Heart left ventricle (tissue), 16 donors: ENCODE data around the gene TMEM163. TPM values are rescaled to one million over a fixed set of nuclear protein-coding genes. Genes with fewer than 3 reads are reported as not detected.
"Not testable (repeated sequence)": the region's sequence is repeated elsewhere in the genome, so short reads cannot be mapped to it uniquely, and the experiment has no call there.

Experiments used
- ATAC-seq, 4 donors: fragments of 200-7000 bp; cut with Tn5 transposase; one replicate each; pipeline ENCODE4 v1.9.1; 2020 to 2022; ENCODE audit warnings: moderate library complexity in 4 of 4, mild to moderate bottlenecking in 3 of 4, moderate number of reproducible peaks in 1 of 4
- DNase-seq, 5 donors: peaks; one replicate each; pipeline ENCODE4 v3.0.0-alpha.2; 2020
- H3K27ac ChIP-seq, 12 donors: fragments of 200-600 bp; sonication (generic) in 4 of 12; one replicate each; pipeline versions ENCODE4 v1.5.0 to v1.8.0; 2016 to 2022; ENCODE audit warnings: mild to moderate bottlenecking in 2 of 12
- H3K27me3 ChIP-seq, 9 donors: fragments of 200-600 bp; sonication (generic) in 2 of 9; one replicate each; pipeline versions ENCODE4 v1.5.1 to v1.8.0; 2016 to 2022; ENCODE audit warnings: mild to moderate bottlenecking in 3 of 9
- H3K36me3 ChIP-seq, 9 donors: fragments of 200-600 bp; sonication (generic) in 2 of 9; one replicate each; pipeline versions ENCODE4 v1.5.0 to v1.8.0; 2018 to 2022; ENCODE audit warnings: mild to moderate bottlenecking in 2 of 9
- H3K4me1 ChIP-seq, 12 donors: fragments of 200-600 bp; sonication (generic) in 4 of 12; one replicate each; pipeline versions ENCODE4 v1.5.0 to v1.8.0; 2016 to 2022; ENCODE audit warnings: mild to moderate bottlenecking in 3 of 12
- H3K4me3 ChIP-seq, 12 donors: fragments of 200-600 bp; sonication (generic) in 4 of 12; one replicate each; pipeline versions ENCODE4 v1.5.0 to v1.8.0; 2017 to 2022; ENCODE audit warnings: mild to moderate bottlenecking in 9 of 12, moderate library complexity in 4 of 12
- H3K9me3 ChIP-seq, 12 donors: fragments of 200-600 bp; sonication (generic) in 4 of 12; one replicate each; pipeline versions ENCODE4 v1.5.0 to v1.8.0; 2016 to 2022; ENCODE audit warnings: mild to moderate bottlenecking in 1 of 12
- POLR2A ChIP-seq, 2 donors: fragments of 450-650 bp; IDR thresholded peaks; one replicate each; pipeline ENCODE4 v1.6.1; 2017; ENCODE audit warnings: antibody characterized with exemption in 2 of 2, mild to moderate bottlenecking in 2 of 2, moderate library complexity in 2 of 2
- WGBS, 4 donors: extraction: QIAGEN DNeasy Blood & Tissue Kit in 2 of 4; methylation state at CpG; one replicate each; pipeline versions ENCODE4 v1.1.5 to v1.1.7; 2013 to 2018; 5-methylcytosine and 5-hydroxymethylcytosine counted together
- intact Hi-C, 10 donors: fragments of 100-400 bp; cut with DNase I; formaldehyde crosslinking; loops; one replicate each; pipeline versions ENCODE4 v1.11.1 to v1.14.2; 2022
- polyA plus RNA-seq, 2 donors: library from polyadenylated mRNA; stranded (reverse); fragments of 200-250 nt; gene quantifications; one replicate each; pipeline ENCODE4 v1.2.3, GENCODE V29; 2013
- total RNA-seq, 9 donors: library from RNA; depleted of rRNA in 2 of 9; stranded (reverse); fragments of >200 nt in 2 of 9; fragmentation: NEBNext Ultra II Directional in 3 of 9; extraction: Animal tissue kit (Norgen Biotek cat#: 25700) in 3 of 9; gene quantifications; one replicate each; pipeline versions ENCODE4 v1.1.0 to v1.2.4, GENCODE V29; 2016 to 2023
- TF ChIP-seq, protein P1 (sequence below), 12 donors: fragments of 200-600 bp; sonication (generic) in 4 of 12; IDR thresholded peaks; one replicate each; pipeline versions ENCODE4 v1.5.0 to v1.8.0; 2018 to 2022; ENCODE audit warnings: antibody characterized with exemption in 12 of 12, mild to moderate bottlenecking in 5 of 12
- donor health status: ischemic (EF 13 %, LVEDD 7.1; RV severe dilation, severe dysfunction).
- donor health status: healthy with polysubstance abuse.
- donor health status: DM: no; HTN: yes; CAD: no.
- donor health status: DM: no; HTN: no; CAD: no.
- donor health status: ischemic (EF 25% LVEDD 6.9; RV normal size, moderate dysfunction).
- donor health status: ischemic (EF 25% LVEDD 5.7; RV mildly dilated, moderate dysfunction).
- donor health status: healthy.
- donor health status: DM: yes; HTN: yes; CAD: no.
- donor health status: ischemic (EF 35%, LVEDD 5.7; RV mildly dilated, moderate dysfunction).
- donor health status: nonischemic (EF 11% LVEDD 7.7; RV severe dilation, severe dysfunction).
- donor health status: DM: yes; HTN: yes; CAD: no.
- donor health status: PGD.
- donor health status: ischemic (EF 29% LVEDD 5.4; RV normal size, mild dysfunction).
- donor health status: nonischemic (EF 23%, LVEDD 6.1; RV moderate dilation, normal function).

The TMEM163 gene
- total and polyA plus RNA-seq, 11 donors = 0.14 to 1.4 (median 0.47) TPM

DNA sequence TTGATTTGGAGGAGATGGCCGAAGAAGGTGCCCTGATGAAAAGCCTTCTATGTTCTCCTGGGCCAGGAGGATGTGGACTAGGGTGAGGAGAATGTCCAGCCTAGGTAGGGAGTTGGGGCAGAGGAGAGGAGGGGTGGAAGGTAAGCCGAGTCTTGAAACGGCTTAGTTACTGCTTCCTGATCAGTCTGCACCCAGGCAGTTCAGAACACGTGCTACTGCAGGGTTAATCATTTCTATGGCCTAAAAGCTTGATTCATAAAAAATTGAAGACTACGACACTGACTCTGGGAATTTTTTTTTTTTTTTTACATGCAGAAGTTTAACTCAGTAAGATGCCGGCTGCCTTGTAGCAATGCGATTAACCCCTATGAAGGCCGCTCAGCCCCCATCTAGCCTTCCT is 125.3 kb downstream of the TMEM163 start:
- Histone ChIP-seq H3K27ac (no peak overlapping the region), H3K9me3 (peaks cover 0 to 21% (median 10%) of the 10 kb centered on the region in 12 donors), H3K27me3 (no peaks in the 10 kb centered on the region), H3K4me1 (no peaks in the 10 kb centered on the region), H3K36me3 (no peaks in the 10 kb centered on the region), H3K4me3 (no peak overlapping the region)
- intact Hi-C loops = no loop called here
- ATAC-seq (no peak), DNase-seq (no peak)
- TF ChIP-seq, protein P1, sequence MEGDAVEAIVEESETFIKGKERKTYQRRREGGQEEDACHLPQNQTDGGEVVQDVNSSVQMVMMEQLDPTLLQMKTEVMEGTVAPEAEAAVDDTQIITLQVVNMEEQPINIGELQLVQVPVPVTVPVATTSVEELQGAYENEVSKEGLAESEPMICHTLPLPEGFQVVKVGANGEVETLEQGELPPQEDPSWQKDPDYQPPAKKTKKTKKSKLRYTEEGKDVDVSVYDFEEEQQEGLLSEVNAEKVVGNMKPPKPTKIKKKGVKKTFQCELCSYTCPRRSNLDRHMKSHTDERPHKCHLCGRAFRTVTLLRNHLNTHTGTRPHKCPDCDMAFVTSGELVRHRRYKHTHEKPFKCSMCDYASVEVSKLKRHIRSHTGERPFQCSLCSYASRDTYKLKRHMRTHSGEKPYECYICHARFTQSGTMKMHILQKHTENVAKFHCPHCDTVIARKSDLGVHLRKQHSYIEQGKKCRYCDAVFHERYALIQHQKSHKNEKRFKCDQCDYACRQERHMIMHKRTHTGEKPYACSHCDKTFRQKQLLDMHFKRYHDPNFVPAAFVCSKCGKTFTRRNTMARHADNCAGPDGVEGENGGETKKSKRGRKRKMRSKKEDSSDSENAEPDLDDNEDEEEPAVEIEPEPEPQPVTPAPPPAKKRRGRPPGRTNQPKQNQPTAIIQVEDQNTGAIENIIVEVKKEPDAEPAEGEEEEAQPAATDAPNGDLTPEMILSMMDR (IDR thresholded peaks at IDR 0.05) = no peak
- TF ChIP-seq POLR2A (IDR thresholded peaks at IDR 0.05) = no peak
- WGBS, 4 donors = 81 to 88% (median 85%) methylated on average over 8 of the region's 8 CpGs

GRCh38 chr2:134592377-134592776 is 126.4 kb downstream of the TMEM163 start:
- TF ChIP-seq, protein P1 (IDR thresholded peaks at IDR 0.05) = no peak
- no peak for TF ChIP-seq POLR2A (IDR thresholded peaks at IDR 0.05)
- Histone ChIP-seq H3K36me3 (no peaks in the 10 kb centered on the region), H3K9me3 (peaks cover 0 to 30% (median 12%) of the 10 kb centered on the region in 12 donors), H3K27ac (no peak overlapping the region), H3K27me3 (no peaks in the 10 kb centered on the region), H3K4me1 (no peaks in the 10 kb centered on the region), H3K4me3 (no peak overlapping the region)
- no peak for ATAC-seq
- intact Hi-C loops = no loop called here
- DNase-seq = no peak
- WGBS, 4 donors = 78 to 89% (median 84%) methylated on average over 1 of the region's 1 CpG

GRCh38 chr2:134591526-134591925 is 127.3 kb downstream of the TMEM163 start:
- H3K9me3 ChIP-seq = peaks cover 0 to 31% (median 12%) of the 10 kb centered on the region in 12 donors
- no peak for ATAC-seq
- H3K36me3 ChIP-seq = no peaks in the 10 kb centered on the region
- WGBS, 4 donors = 89 to 94% (median 92%) methylated on average over 1 of the region's 1 CpG
- H3K27ac ChIP-seq = no peak overlapping the region
- no peak for DNase-seq
- no peak for TF ChIP-seq POLR2A (IDR thresholded peaks at IDR 0.05)
- TF ChIP-seq, protein P1 (IDR thresholded peaks at IDR 0.05) = no peak
- intact Hi-C loops = no loop called here
- H3K4me3 ChIP-seq = no peak overlapping the region
- H3K27me3 ChIP-seq = no peaks in the 10 kb centered on the region
- no peaks in the 10 kb centered on the region for H3K4me1 ChIP-seq

- Histone ChIP-seq H3K4me3 (no peak overlapping the region), H3K4me1 (no peaks in the 10 kb centered on the region), H3K27me3 (no peaks in the 10 kb centered on the region), H3K9me3 (peaks cover 0 to 31% (median 12%) of the 10 kb centered on the region in 12 donors), H3K27ac (no peak overlapping the region), H3K36me3 (no peaks in the 10 kb centered on the region)
- TF ChIP-seq, protein P1 (IDR thresholded peaks at IDR 0.05) = no peak
- no peak for TF ChIP-seq POLR2A (IDR thresholded peaks at IDR 0.05)
- 86 to 96% (median 88%) methylated on average over 1 of the region's 1 CpG for WGBS, 4 donors
- intact Hi-C loops = no loop called here
- ATAC-seq = no peak
- DNase-seq = no peak
Measured at GRCh38 chr2:134590679-134591078, 128.1 kb downstream of the TMEM163 start.

DNA sequence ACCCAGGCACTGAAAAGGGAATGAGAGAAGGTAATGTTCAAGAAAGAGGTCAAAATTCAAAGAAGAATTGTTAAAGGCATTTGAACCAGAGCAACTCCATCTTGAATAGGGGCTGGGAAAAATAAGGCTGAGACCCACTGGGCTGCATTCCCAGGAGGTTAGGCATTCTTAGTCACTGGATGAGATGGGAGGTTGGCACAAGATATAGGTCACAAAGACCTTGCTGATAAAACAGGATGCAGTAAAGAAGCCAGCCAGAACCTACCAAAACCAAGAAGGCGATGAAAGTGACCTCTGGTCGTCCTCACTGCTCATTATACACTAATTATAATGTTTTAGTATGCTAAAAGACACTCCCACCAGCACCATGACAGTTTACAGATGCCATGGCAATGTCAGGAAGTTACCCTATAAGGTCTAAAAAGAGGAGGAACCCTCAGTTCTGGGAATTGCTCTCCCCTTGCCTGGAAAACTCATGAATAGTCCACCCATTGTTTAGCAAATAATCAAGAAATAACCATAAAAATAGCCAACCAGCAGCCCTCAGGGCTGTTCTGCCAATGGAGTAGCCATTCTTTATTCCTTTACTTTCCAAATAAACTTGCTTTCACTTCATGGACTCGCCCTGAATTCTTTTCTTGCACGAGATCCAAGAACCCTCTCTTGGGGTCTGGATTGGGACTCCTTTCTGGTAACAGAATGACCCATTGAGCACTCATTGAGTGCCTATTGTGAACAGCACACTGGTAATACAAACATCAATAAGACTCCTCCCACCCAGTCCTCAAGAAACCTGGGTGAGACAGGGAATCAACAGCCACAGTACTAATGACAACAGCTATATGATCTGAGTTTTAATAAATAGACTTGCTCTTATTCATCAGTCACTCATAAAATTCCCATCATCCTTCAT is 129.4 kb downstream of the TMEM163 start:
- H3K27ac ChIP-seq, intact Hi-C loops, DNase-seq, ATAC-seq, H3K4me3 ChIP-seq, H3K4me1 ChIP-seq, H3K36me3 ChIP-seq, H3K27me3 ChIP-seq: not testable (repeated sequence)
- H3K9me3 ChIP-seq = peaks cover 0 to 31% (median 12%) of the 10 kb centered on the region in 12 donors
- 62 to 76% (median 72%) methylated on average over 4 of the region's 4 CpGs for WGBS, 4 donors
